GM12892 (cell line): ENCODE data around the gene CRYZL1.
"Not testable (repeated sequence)": the region's sequence is repeated elsewhere in the genome, so short reads cannot be mapped to it uniquely, and the experiment has no call there.

Experiments used
- POLR2A ChIP-seq: IDR thresholded peaks from 2 replicates; pipeline ENCODE4 v1.6.1; 2011; ENCODE audit warnings: low read depth, low read length, control low read depth
- POLR2AphosphoS5 ChIP-seq: IDR thresholded peaks from 2 replicates; pipeline ENCODE4 v1.6.1; 2011; ENCODE audit warnings: low read depth, low read length, control low read depth
- TAF1 ChIP-seq: IDR thresholded peaks from 2 replicates; pipeline ENCODE4 v1.6.1; 2011; ENCODE audit warnings: low read depth, mild to moderate bottlenecking, control low read depth, low read length, borderline replicate concordance

DNA sequence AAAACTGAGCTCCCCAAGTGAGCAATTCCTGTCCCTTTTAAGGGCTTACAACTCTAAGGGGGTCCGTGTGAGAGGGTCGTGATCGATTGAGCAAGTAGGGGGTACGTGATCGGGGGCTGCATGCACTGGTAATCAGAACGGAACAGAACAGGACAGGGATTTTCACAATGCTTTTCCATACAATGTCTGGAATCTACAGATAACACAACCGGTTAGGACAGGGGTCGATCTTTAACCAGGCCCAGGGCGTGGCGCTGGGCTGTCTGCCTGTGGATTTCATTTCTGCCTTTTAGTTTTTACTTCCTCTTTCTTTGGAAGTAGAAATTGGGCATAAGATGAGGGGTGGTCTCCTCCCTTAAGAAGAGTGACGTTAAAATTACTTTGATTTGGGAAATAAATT, 24.0 kb downstream of the CRYZL1 start:
- not testable (repeated sequence) for TF ChIP-seq POLR2AphosphoS5, POLR2A, TAF1
